Measurements from ENCODE around the gene FAM131B.

- peak; percentile 76 to 80 for TF ChIP-seq CTCF (conservative IDR thresholded peaks at IDR 0.05 in 1 of 2, IDR thresholded peaks at IDR 0.05 in 1 of 2; ENCODE audit: extremely low read depth in 1 of 2, insufficient read depth in 1 of 2, low read depth in 1 of 2, low read length in 2 of 2)
- TF ChIP-seq EZH2 (IDR thresholded peaks at IDR 0.05; ENCODE audit: borderline replicate concordance, low read length): no peak
Measured at GRCh38 chr7:143305423-143306070, 57.0 kb downstream of the FAM131B start.

Data from mammary epithelial cell (primary cell).